ENCODE data around the gene ATAT1. TPM values are rescaled to one million over a fixed set of nuclear protein-coding genes. Genes with fewer than 3 reads are reported as not detected.

The ATAT1 gene
- total and polyA plus RNA-seq, 9 of the 15 experiments (the other 6 are each of a cell fraction or from before 2014, with no cell fraction given), result 0.65 to 5.8 (median 1.6) TPM

GRCh38 chr6:30685157-30686008, 58.7 kb downstream of the ATAT1 start (continued):
- no peak for TF ChIP-seq FOXJ3 (CRISPR knock-in tag; IDR thresholded peaks at IDR 0.05)
- TF ChIP-seq, protein P1, sequence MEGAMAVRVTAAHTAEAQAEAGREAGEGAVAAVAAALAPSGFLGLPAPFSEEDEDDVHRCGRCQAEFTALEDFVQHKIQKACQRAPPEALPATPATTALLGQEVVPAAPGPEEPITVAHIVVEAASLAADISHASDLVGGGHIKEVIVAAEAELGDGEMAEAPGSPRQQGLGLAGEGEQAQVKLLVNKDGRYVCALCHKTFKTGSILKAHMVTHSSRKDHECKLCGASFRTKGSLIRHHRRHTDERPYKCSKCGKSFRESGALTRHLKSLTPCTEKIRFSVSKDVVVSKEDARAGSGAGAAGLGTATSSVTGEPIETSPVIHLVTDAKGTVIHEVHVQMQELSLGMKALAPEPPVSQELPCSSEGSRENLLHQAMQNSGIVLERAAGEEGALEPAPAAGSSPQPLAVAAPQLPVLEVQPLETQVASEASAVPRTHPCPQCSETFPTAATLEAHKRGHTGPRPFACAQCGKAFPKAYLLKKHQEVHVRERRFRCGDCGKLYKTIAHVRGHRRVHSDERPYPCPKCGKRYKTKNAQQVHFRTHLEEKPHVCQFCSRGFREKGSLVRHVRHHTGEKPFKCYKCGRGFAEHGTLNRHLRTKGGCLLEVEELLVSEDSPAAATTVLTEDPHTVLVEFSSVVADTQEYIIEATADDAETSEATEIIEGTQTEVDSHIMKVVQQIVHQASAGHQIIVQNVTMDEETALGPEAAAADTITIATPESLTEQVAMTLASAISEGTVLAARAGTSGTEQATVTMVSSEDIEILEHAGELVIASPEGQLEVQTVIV (CRISPR knock-in tag; IDR thresholded peaks at IDR 0.05; ENCODE audit: borderline replicate concordance), result no peak
- TF ChIP-seq ZBTB2 (IDR thresholded peaks at IDR 0.05), result no peak
- TF ChIP-seq ETV1 (tag; conservative IDR thresholded peaks at IDR 0.05; ENCODE audit: low read depth), result no peak
- no peak for TF ChIP-seq ZNF75A (CRISPR knock-in tag; IDR thresholded peaks at IDR 0.05)
- no peak for TF ChIP-seq ZNF354B (CRISPR knock-in tag; IDR thresholded peaks at IDR 0.05)
- no peak for TF ChIP-seq FOXA3 (CRISPR knock-in tag; conservative IDR thresholded peaks at IDR 0.05 in 1 of 2, IDR thresholded peaks at IDR 0.05 in 1 of 2)
- no peak for TF ChIP-seq SNIP1 (IDR thresholded peaks at IDR 0.05; ENCODE audit: low read depth)
- TF ChIP-seq ZNF23 (CRISPR knock-in tag; IDR thresholded peaks at IDR 0.05), result no peak
- TF ChIP-seq ZNF57 (CRISPR knock-in tag; IDR thresholded peaks at IDR 0.05), result 0 out of 2 replicates have a peak, but pooled peaks have one; percentile 10
- TF ChIP-seq SIRT6 (IDR thresholded peaks at IDR 0.05; ENCODE audit: low read depth, low read length), result no peak
- TF ChIP-seq, protein P2, sequence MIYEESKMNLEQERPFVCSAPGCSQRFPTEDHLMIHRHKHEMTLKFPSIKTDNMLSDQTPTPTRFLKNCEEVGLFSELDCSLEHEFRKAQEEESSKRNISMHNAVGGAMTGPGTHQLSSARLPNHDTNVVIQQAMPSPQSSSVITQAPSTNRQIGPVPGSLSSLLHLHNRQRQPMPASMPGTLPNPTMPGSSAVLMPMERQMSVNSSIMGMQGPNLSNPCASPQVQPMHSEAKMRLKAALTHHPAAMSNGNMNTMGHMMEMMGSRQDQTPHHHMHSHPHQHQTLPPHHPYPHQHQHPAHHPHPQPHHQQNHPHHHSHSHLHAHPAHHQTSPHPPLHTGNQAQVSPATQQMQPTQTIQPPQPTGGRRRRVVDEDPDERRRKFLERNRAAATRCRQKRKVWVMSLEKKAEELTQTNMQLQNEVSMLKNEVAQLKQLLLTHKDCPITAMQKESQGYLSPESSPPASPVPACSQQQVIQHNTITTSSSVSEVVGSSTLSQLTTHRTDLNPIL (CRISPR knock-in tag; IDR thresholded peaks at IDR 0.05), result no peak
- TF ChIP-seq U2AF2 (optimal IDR thresholded peaks at IDR 0.05; ENCODE audit: low read depth, low read length), result no peak
- 0 out of 4 replicates have a peak, but pooled peaks of 1 of the 2 experiments have one; percentile 14 for TF ChIP-seq ARNT (IDR thresholded peaks at IDR 0.05)
- peak; percentile 30 for TF ChIP-seq HMGN3 (IDR thresholded peaks at IDR 0.05; ENCODE audit: borderline replicate concordance, extremely low read depth, insufficient read length, low read depth, low read length)
- TF ChIP-seq RBM17 (IDR thresholded peaks at IDR 0.05; ENCODE audit: borderline replicate concordance, low read depth, low read length), result no peak
- no peak for TF ChIP-seq E2F1 (CRISPR knock-in tag; IDR thresholded peaks at IDR 0.05)
- no peak for TF ChIP-seq STAG1 (CRISPR knock-in tag; IDR thresholded peaks at IDR 0.05; ENCODE audit: borderline replicate concordance)
- no peak for TF ChIP-seq MAFG (tag; conservative IDR thresholded peaks at IDR 0.05)
- no peak for TF ChIP-seq MYBL2 (IDR thresholded peaks at IDR 0.05; ENCODE audit: low read depth)
- TF ChIP-seq MYBL2 (CRISPR knock-in tag; IDR thresholded peaks at IDR 0.05; ENCODE audit: borderline replicate concordance), result no peak
- TF ChIP-seq POLR2G (IDR thresholded peaks at IDR 0.05; ENCODE audit: low read depth, low read length), result peak; percentile 62; the same call in 1 of the 2 replicates

Data from K562 (cell line).